HEK293 (cell line): ENCODE data around the gene PIGB.

ENCODE experiments used
- CTCF ChIA-PET: fragments of 350-600 bp; formaldehyde crosslinking; extraction: SDS; loops from one replicate; lab custom pipeline; 2021; ENCODE audit warnings: antibody characterized with exemption; lab: Yijun Ruan, JAX
- POLR2A ChIA-PET: fragments of 300-600 bp; formaldehyde crosslinking; extraction: SDS; loops from one replicate; lab custom pipeline; 2020; ENCODE audit warnings: antibody characterized with exemption, inconsistent platforms; lab: Yijun Ruan, JAX
- H3K27ac ChIP-seq: fragments of 200-500 bp; sonication (Bioruptor generic); 2 replicates; pipeline ENCODE4 v1.5.1; 2014; ENCODE audit warnings: low read depth, low read length, control low read depth, inconsistent platforms; ENCODE audit errors: extremely low read depth
- H3K36me3 ChIP-seq, 2 experiments: fragments of 200-500 bp in 1 of 2; sonication (Bioruptor generic) in 1 of 2; 1 replicate in 1 of 2; 2 replicates in 1 of 2; pipeline ENCODE4 v1.5.1; 2014 to 2017; ENCODE audit warnings: inconsistent platforms in 2 of 2, low read length in 2 of 2; ENCODE audit not compliant: control insufficient read depth in 2 of 2, insufficient read depth in 1 of 2
- H3K4me1 ChIP-seq: fragments of 200-500 bp; sonication (Bioruptor generic); 2 replicates; pipeline ENCODE4 v1.5.1; 2014; ENCODE audit warnings: mild to moderate bottlenecking, low read length, inconsistent platforms; ENCODE audit not compliant: control insufficient read depth, insufficient read depth
- H3K4me3 ChIP-seq: 2 replicates; pipeline ENCODE4 v1.5.1; 2011; ENCODE audit warnings: low read depth, mild to moderate bottlenecking, control low read depth, low read length, moderate library complexity
- H3K9me3 ChIP-seq: fragments of 200-500 bp; sonication (Bioruptor generic); 2 replicates; pipeline ENCODE4 v1.5.1; 2014; ENCODE audit warnings: low read depth, low read length, inconsistent platforms; ENCODE audit not compliant: control insufficient read depth, insufficient read depth
- PRDM10 ChIP-seq: fragments of 450-650 bp; formaldehyde crosslinking; IDR thresholded peaks from 2 replicates; pipeline ENCODE4 v1.5.1; 2016; ENCODE audit warnings: missing biosample characterization, missing genetic modification characterization
- PRDM2 ChIP-seq: fragments of 450-650 bp; formaldehyde crosslinking; IDR thresholded peaks from 2 replicates; pipeline ENCODE4 v1.5.1; 2016; ENCODE audit warnings: missing biosample characterization, missing genetic modification characterization, borderline replicate concordance
- PRDM4 ChIP-seq: fragments of 450-650 bp; formaldehyde crosslinking; IDR thresholded peaks from 2 replicates; pipeline ENCODE4 v1.5.1; 2017; ENCODE audit warnings: missing biosample characterization, missing genetic modification characterization
- SP3 ChIP-seq: fragments of 450-650 bp; formaldehyde crosslinking; IDR thresholded peaks from 2 replicates; pipeline ENCODE4 v1.5.1; 2016; ENCODE audit warnings: missing biosample characterization, missing genetic modification characterization
- TSHZ1 ChIP-seq: fragments of 450-650 bp; formaldehyde crosslinking; IDR thresholded peaks from 2 replicates; pipeline ENCODE4 v1.5.1; 2016; ENCODE audit warnings: missing biosample characterization, missing genetic modification characterization, borderline replicate concordance
- ZFHX2 ChIP-seq: fragments of 450-650 bp; formaldehyde crosslinking; conservative IDR thresholded peaks from 2 replicates; pipeline ENCODE4 v1.5.1; 2016; ENCODE audit warnings: missing biosample characterization, missing genetic modification characterization
- ZNF132 ChIP-seq: fragments of 450-650 bp; formaldehyde crosslinking; IDR thresholded peaks from 2 replicates; pipeline ENCODE4 v1.5.1; 2017; ENCODE audit warnings: missing biosample characterization, missing genetic modification characterization, borderline replicate concordance
- ZNF18 ChIP-seq: fragments of 450-650 bp; formaldehyde crosslinking; IDR thresholded peaks from 2 replicates; pipeline ENCODE4 v1.5.1; 2016; ENCODE audit warnings: missing biosample characterization, missing genetic modification characterization
- ZNF211 ChIP-seq: fragments of 450-650 bp; formaldehyde crosslinking; IDR thresholded peaks from 2 replicates; pipeline ENCODE4 v1.5.1; 2016; ENCODE audit warnings: low read depth, missing biosample characterization, missing genetic modification characterization
- ZNF274 ChIP-seq, 2 experiments: fragments of 200-500 bp in 1 of 2; fragments of 450-650 bp in 1 of 2; sonication (Bioruptor generic) in 1 of 2; formaldehyde crosslinking in 1 of 2; IDR thresholded peaks; 2 replicates each; pipeline versions ENCODE4 v1.5.1 to v1.6.1; 2014 to 2016; ENCODE audit warnings: borderline replicate concordance in 1 of 2, inconsistent platforms in 1 of 2, low read length in 1 of 2, missing biosample characterization in 1 of 2, missing genetic modification characterization in 1 of 2
- ZNF391 ChIP-seq: fragments of 450-650 bp; formaldehyde crosslinking; IDR thresholded peaks from 2 replicates; pipeline ENCODE4 v1.5.1; 2016; ENCODE audit warnings: low read depth, missing biosample characterization, missing genetic modification characterization, borderline replicate concordance
- ZNF791 ChIP-seq: fragments of 450-650 bp; formaldehyde crosslinking; IDR thresholded peaks from 2 replicates; pipeline ENCODE4 v1.5.1; 2016; ENCODE audit warnings: missing biosample characterization, missing genetic modification characterization
- TF ChIP-seq, protein P1 (sequence below): fragments of 450-650 bp; formaldehyde crosslinking; IDR thresholded peaks from 2 replicates; pipeline ENCODE4 v1.5.1; 2017; ENCODE audit warnings: missing biosample characterization, missing genetic modification characterization

PIGB gene

GRCh38 chr15:55289746-55290527, 29.1 kb upstream of the PIGB start, which contains the start of gene RAB27A (continued):
- TF ChIP-seq, protein P1, sequence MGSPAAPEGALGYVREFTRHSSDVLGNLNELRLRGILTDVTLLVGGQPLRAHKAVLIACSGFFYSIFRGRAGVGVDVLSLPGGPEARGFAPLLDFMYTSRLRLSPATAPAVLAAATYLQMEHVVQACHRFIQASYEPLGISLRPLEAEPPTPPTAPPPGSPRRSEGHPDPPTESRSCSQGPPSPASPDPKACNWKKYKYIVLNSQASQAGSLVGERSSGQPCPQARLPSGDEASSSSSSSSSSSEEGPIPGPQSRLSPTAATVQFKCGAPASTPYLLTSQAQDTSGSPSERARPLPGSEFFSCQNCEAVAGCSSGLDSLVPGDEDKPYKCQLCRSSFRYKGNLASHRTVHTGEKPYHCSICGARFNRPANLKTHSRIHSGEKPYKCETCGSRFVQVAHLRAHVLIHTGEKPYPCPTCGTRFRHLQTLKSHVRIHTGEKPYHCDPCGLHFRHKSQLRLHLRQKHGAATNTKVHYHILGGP (tag by site-specific recombination) = 0 out of 2 replicates have a peak, but pooled peaks have one; percentile 22
- TF ChIP-seq TSHZ1 (tag by site-specific recombination) = no peak

- H3K4me3 ChIP-seq = peak overlapping the region; percentile 70
- no peaks in the 10 kb centered on the region for H3K9me3 ChIP-seq
- H3K36me3 ChIP-seq = no peaks in the 10 kb centered on the region
- ChIA-PET CTCF (interaction anchor here (0.6 to 2.4 kb wide), 9 partner anchors 44 to 159 kb away, joined by 3 to 13 read pairs (median 4); no protein-coding TSS in a partner anchor), POLR2A (no interaction called here)
- H3K4me1 ChIP-seq = peaks cover 2% of the 10 kb centered on the region; the same call in 1 of the 2 replicates
- no peak overlapping the region for H3K27ac ChIP-seq
- TF ChIP-seq SP3 (tag by site-specific recombination) = no peak
- TF ChIP-seq PRDM10 (tag by site-specific recombination) = peak; percentile 70
- no peak for TF ChIP-seq ZNF132
- TF ChIP-seq ZNF18 (tag by site-specific recombination) = peak; percentile 98
- no peak for TF ChIP-seq ZNF274 (IDR thresholded peaks at IDR 0.05; ENCODE audit: low read length)
- TF ChIP-seq ZNF274 (tag by site-specific recombination; IDR thresholded peaks at IDR 0.05; ENCODE audit: borderline replicate concordance) = no peak
- no peak for TF ChIP-seq ZNF391 (tag by site-specific recombination)
- no peak for TF ChIP-seq PRDM4 (tag by site-specific recombination)
- TF ChIP-seq ZNF791 (tag by site-specific recombination) = no peak
- TF ChIP-seq ZFHX2 = peak; percentile 40
- TF ChIP-seq ZNF211 (tag by site-specific recombination) = no peak
- no peak for TF ChIP-seq PRDM2 (tag by site-specific recombination)
Observed at GRCh38 chr15:55290528-55291057, 28.4 kb upstream of the PIGB start.
